GM19324 (cell line): Measurements from ENCODE around the gene ERVW-1.
"Not testable (repeated sequence)": the region's sequence is repeated elsewhere in the genome, so short reads cannot be mapped to it uniquely, and the experiment has no call there.

ENCODE experiments used
- ATAC-seq: cut with Tn5 transposase; IDR thresholded peaks from one replicate; pipeline ENCODE4 v1.9.1; 2021; ENCODE audit warnings: mild to moderate bottlenecking, moderate library complexity; ENCODE audit not compliant: unreplicated experiment, low FRiP score

ERVW-1 gene, protein sequence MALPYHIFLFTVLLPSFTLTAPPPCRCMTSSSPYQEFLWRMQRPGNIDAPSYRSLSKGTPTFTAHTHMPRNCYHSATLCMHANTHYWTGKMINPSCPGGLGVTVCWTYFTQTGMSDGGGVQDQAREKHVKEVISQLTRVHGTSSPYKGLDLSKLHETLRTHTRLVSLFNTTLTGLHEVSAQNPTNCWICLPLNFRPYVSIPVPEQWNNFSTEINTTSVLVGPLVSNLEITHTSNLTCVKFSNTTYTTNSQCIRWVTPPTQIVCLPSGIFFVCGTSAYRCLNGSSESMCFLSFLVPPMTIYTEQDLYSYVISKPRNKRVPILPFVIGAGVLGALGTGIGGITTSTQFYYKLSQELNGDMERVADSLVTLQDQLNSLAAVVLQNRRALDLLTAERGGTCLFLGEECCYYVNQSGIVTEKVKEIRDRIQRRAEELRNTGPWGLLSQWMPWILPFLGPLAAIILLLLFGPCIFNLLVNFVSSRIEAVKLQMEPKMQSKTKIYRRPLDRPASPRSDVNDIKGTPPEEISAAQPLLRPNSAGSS

DNA sequence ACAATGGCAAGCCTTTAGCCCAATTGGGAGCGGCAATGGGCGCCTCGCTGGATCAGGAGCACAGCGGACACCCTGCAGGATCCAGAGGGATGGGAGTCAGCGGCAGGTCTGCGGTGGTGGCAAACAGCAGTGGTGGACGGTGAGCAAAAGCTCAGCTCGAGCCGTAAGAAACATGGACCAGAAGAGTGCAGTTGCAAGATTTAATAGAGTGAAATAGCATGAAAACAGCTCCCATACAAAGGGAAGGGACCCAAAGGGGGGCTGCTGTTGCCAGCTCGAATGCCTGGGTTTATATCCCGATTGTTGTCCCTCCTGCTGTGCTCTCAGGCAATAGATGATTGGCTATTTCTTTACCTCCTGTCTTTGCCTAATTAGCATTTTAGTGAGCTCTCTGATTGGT lies at the start of gene ERVW-1:
TSS of gene ERVW-1 (minus strand) at position 266 of the 400 bp plus-strand sequence. CDS start 7,565 bp downstream, outside the sequence.
- not testable (repeated sequence) for ATAC-seq

DNA sequence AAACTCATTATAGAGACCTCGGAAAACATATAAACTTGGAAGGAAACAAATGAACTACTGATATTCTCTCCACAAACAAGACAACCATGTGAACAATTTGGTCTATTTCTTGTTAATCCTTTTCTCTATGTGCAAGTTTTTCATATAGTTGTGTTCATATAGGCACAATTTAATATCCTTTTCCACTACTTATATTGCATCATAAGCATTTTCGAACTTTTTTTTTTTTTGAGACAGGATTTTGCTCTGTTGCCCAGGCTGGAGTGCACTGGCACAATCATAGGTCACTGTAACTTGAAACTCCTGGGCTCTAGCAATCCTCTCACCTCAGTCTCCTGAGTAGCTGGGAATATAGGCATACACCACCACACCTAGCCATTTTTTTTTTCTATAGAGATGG lies 45.4 kb upstream of the ERVW-1 start:
- ATAC-seq, result no peak

DNA sequence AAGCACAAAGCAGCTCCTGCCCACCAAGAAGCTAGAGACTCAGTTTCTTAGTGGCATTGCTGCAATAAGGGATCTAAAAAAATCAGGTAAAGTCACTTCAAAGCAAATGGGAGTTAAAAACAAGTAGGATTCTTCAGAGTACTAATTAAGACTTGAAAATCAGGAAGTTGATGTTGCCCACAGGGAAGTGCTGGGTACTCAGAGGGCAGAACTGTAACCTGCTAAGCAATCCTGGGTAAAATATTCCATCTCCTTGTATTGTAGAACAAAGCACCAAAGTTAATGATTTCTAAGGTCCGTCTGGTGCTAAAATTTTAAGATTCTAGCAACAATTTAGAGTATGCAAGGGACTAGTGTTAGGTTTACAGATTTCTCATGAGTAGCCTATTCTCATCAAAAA lies 42.3 kb upstream of the ERVW-1 start:
- ATAC-seq, result no peak

DNA sequence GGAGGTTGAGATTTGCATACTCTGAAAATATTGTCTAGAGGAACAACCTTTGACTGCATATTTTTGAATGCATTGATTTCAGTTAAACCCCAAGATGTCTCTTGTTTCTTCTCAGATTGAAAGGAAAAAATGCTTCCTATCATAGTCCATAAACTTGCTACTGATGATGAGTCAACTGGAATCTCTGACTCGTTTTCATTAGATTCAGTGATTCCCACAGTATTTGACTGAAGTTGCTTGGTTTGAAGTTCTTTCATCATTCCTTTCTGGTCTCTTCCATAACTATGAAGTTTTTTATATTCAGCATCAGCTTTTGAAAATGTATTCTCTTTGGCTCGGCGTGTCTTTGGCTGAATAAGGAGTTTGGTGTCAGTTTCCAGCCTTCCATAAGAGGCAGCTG lies 39.9 kb upstream of the ERVW-1 start:
- ATAC-seq, result no peak

DNA sequence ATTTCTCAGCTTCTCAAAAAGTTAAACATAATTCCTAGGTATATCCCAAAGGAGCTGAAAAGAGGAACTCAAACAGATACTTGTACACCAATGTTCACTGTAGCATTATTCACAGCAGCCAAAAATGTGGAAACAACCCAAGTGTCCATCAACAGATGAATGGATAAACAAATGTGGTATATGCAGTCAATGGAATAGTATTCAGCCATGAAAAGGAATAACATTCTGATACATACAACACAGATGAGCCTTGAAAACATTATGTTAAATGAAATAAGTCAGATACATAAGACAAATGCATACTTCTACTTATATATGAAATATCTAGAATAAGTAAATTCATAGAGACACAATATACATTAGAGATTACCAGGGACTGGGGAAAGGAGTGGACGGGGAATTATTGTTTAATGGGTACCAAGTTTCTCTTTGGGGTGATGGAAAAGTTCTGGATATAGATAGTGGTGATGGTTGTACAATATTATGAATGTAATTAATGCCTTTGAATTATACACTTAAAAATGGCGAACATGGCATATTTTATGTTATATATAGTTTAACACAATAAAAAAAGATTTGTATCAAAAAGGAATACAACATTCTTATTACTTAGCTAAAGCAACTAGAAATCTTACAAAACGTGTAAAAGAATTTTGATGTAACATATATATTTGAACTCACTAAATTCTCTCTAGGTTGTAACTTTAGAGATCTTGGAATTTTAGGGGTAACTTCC lies 35.6 kb upstream of the ERVW-1 start:
- no peak for ATAC-seq

DNA sequence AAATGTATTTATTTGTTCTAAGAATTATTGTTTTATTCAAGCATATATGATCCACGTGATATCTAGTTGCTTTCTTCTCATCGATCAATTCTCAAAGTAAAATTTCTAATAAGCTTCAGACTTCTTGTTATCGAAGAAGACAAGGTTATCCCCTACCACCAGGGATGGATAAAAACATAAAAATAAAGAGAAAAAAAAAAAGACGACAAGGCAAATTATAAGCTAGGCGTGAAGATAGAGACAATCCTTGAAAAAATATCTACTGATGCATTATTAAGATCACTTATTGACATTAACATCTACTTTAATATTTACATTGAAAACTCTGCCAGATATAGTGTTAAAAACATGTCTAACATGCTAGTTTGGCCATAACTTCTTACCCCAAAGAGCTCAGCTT lies 31.2 kb upstream of the ERVW-1 start:
- ATAC-seq, result no peak

DNA sequence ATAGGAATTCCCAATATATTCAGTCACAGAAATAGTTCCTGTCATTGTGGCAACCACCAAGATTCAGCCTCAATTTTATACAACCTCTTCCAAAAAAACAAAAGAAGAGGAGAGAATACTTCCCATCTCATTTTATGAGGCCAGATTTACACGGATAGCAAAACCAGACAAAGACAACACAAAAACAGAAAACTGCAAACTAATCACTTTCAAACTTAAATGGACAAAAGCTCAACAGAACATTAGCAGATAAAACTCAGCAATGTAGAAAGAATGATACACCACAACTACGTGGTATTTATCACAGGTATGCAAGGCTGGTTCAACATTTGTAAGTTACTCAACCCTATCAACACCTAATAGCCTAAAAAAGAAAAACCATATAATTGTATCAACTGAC lies 28.6 kb upstream of the ERVW-1 start:
- ATAC-seq, result no peak

DNA sequence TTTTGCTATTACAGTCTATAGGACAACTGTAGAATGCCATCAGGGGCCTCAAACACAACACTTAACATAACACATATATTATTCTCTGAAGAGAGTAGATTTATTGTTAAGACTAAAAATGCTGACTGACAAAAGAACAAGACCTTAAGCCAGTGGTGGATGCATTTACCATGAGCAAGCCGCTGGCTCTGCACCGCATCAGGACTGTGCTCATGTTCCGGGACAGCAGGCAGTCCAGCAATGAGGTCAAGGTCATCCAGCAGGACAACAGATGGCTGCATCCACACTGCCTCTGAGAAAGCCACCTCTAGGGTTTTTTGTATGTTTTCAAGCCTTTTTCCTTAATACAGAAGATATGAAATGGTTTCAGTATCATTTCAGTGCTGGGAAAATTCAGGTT lies 26.8 kb upstream of the ERVW-1 start:
- no peak for ATAC-seq

DNA sequence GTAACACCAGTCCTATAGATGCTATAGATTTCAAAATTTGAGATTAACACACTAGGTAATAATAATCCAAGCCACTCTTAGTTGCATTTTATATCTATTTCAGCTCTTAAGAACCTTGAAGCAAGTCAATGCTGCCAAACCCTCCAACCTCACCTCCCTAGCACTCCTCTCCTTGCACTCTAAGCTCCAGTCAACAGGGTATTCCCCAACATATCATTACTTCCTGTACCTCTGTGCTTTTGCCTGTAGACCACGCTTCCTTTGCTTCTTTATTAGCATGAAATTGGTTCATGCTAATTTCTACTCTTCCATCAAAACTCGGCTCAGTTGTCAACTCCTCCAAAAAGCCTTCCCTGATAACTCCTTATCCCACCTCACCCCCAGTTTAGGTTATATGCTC lies 26.0 kb upstream of the ERVW-1 start:
- no peak for ATAC-seq

DNA sequence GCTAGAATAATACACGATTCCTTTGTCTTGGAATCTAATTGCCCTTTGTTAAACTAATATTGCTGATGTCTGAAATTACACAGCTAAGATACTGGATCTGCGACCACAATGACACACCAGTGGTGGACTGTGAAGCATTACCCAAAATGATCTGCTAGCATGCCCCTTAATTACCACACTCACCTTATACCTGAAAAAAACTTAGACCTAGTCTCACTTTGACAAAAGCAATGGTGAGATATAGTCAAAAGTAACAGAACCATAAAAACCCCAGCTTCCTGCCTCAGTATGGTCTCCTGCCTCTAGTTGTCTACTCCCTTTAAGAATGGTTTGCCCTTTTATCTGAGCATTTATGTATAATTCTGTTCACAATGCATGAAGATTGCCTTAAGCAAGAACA lies 20.8 kb upstream of the ERVW-1 start:
- no peak for ATAC-seq

DNA sequence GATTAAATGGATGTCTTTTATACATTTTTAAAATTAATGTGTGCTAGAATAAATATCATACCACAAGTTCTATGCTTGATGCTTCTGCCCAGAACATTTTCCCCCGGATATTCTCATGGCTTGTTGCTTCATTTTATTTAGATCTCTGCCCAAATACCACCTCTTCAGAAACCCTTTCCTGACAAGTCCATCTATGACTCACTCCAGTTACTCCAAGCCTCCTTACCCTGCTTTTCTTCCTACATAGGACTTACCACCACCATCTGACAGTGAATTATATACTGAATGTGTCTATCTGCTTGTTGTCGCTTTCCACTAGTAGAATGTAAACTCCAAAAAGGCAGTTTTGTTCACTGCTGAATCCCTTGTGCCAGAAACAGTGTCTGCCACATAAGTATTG lies 19.1 kb upstream of the ERVW-1 start:
- no peak for ATAC-seq

DNA sequence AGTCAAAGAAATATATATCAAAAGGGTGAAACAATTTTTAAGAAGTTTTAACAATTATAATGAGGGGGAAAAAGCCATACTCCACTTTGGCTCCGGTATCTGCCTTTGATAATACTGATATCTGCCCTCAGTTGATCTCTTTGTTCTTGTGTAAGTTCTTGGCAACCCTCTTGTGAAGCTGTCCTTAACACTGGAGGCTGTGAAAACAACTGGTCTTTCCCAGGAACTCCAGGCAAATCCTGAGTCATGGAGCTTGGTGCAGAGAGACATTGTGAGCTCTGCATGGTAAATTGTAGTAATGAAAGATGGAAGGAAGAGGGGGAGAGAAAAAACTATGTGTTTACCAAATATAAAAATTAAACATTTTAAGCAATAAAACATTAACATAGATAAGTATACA lies 11.9 kb upstream of the ERVW-1 start:
- ATAC-seq, result no peak

DNA sequence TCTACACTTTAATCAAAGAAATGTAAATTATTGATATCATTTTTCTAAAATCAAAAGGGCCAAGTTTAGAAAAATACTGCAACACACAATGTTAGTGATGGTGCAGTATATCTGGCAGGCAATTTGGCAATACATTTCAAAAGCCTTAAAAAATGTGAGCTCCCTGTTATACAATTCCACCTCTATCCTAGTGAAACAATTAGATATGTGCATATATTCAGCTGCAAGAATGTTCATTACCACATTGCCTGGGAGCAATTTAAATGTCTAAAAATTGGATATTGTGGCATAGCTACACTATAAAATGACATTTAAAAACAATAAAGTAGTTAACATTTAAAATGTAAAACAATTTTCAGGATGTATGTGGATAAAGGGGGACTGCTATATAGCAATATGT lies 10.1 kb upstream of the ERVW-1 start:
- no peak for ATAC-seq

DNA sequence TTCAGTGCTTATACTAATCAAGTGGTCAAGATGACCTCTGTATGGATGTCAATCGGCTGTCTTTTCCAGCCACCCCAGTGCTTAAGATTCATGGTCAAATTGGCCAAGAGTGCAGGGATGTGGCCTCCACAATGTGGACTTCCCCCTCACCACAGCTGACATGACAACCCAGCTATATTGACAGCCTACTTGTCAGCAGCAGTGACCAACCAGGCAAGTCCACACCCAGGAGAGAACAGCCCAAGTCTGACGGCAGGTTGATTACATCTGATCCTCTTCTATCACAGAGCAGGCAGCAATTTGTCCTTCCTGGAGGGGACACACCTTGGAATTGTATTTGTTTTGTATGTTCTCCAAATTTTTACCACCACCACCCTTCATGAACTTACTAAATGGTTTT lies 8.2 kb upstream of the ERVW-1 start:
- no peak for ATAC-seq

DNA sequence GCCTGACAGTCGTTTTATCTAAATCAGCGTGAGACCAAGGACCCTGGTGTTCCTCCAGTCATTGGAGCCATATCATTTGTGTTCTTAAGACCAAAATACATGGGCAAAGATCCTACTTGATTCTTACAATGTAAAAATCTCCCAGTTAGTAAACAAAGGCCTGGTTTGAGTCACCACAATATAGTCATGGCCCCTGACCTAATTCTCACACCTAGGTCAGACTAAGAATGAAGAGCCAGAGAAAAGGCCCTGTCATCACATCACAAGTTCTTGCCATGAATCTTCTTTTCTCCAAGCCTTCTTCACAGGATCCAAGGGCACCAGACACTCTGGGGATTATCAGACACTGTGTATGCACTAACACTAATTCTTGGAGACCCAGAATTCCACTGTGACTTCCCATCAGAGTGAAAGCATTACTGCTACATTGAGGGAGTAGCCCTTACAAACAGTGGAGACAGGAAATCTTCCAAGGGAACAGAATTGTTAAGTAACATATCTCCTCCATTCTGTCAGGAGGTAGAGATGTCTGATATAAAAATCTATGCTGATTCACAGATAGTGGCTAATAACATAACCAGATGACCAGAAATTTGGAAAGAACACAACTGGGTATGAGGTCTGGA lies 7.6 kb upstream of the ERVW-1 start:
- ATAC-seq, result no peak

DNA sequence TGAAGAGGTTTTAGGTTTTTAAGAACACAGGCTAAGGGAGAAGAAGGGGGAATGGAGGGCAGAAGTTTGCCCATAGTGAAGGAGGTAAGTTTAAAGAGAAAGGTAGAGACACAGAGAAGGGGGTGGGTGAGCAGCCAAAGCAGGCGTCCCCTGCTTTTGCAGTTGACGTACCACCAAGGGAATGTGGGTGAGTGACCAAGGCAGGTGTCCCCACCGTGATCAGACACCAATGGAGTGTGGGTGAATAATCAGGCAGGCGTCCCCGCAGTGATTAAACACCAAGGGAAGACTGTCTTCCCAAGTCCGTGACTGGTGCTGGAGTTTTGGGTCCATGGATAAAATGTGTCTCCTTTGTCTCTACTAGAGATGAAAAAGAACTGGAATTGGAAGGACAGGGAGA lies 6.5 kb upstream of the ERVW-1 start:
- not testable (repeated sequence) for ATAC-seq

DNA sequence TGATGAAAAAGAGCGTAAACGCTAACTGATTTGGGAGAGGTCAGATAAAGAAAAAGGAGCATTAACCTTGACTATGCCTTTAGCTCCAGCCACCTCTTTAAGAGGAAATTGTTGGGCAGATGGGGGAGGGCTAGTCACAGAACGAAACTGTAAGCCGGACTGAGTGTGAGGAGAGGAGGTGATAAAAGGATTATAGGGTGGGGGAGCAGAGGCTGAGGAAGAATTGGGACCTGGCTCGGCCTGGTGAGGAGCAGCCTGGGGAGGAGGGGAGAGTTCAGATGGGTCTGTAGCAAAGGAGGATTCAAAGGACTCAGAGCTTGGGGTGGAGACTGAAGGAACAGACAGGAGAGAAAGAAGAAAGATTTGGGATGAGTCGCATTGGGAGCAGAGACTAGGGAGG lies 5.9 kb upstream of the ERVW-1 start:
- not testable (repeated sequence) for ATAC-seq

DNA sequence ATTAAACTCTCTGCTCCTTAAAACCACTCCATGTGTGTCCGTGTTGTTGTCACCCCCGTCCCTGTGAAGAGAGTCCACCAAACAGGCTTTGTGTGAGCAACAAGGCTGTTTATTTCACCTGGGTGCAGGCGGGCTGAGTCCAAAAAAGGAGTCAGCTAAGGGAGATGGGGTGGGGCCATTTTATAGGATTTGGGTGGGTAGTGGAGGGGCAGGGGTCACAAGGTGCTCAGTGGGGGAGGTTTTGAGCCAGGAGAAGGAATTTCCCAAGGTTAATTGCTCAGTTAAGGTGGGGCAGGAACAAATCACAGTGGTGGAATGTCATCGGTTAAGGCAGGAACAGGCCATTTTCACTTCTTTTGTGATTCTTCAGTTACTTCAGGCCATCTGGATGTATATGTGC lies 1.4 kb upstream of the ERVW-1 start:
- ATAC-seq, result not testable (repeated sequence)

DNA sequence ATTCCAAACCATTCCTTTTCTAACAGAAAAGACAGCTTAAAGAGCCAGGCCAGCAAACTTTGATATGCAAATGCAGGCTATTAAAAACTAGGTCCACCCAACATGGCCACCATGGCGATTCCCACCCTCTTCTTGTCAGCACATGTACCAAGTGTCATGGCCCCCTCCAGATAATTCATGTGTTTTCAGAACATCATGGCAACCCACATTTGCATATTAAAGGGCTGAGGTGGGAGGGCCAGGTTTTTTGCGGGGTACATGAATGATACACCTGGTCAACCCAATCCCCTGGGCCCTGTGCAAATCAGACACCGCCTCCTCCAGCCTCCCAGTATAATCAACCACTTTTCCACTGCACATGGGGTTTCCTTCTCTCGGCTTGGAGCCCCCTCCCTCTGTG lies 965 bp upstream of the ERVW-1 start:
- no peak for ATAC-seq

DNA sequence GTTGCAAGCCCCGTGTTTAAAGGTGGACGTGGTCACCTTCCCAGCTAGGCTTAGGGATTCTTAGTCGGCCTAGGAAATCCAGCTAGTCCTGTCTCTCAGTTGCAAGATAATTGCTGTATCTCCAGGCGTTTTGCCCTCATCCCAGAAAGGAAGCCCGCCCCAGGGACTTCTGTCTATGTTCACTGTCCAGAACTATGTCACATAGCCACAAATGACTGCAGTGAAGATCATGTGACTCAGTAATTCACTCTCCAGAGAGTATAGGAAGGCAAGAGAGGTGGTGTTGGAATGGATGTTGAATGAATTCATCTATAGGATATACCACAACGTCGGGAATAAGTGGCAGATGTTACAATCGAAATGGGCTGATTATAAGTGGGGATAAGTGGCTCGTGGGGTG lies 349 bp upstream of the ERVW-1 start:
- no peak for ATAC-seq

DNA sequence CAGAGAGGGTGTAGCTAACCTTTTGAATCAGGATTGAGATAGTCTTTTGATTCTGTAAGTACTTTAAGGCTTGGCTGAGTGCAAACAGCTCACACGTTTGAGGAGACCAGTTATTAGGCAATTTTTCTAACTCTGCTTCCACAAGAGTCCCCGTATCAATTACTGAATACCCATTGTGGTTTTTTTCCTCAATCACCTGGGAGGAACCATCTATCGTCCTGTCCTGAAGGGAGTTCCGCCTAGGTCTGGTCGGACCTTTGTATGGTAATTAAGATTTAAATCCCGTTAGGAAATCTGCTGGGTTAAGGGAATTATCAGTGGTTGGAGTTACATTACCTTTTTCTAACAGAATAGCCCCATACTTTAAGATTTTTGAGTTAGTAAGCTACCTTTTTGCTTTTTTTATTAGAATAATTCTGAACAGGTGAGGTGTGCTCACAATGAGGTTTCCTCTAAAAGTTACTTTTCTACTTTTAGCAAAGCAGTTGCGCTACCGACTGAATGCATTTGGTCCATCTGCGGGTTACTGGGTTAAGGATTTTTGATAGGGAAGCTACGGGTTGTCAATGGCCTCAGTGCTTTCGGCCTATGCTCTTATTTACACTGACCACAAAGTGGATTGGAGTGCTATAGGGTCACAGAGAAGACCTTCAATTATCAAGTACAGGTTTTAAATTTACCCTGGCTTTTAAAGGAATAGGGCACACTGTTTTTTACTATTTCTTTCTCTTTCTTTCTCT lies 1.7 kb downstream of the ERVW-1 start:
- not testable (repeated sequence) for ATAC-seq
